SK-N-SH treated with all-trans-retinoic acid at 6 μM for 48 hours (cell line): ENCODE measurements around the gene SYNE1.
"Not testable (repeated sequence)": the region's sequence is repeated elsewhere in the genome, so short reads cannot be mapped to it uniquely, and the experiment has no call there.

Source experiments
- ATAC-seq: fragments of 200-7000 bp; cut with Tn5 transposase; 3 replicates; pipeline ENCODE4 v1.9.1; 2020; ENCODE audit warnings: mild to moderate bottlenecking, moderate library complexity
- ARNTL ChIP-seq: fragments of 450-650 bp; formaldehyde crosslinking; IDR thresholded peaks from 2 replicates; pipeline ENCODE4 v1.5.0; 2020; ENCODE audit warnings: low read depth, mild to moderate bottlenecking, moderate library complexity, borderline replicate concordance
- BACH2 ChIP-seq: fragments of 250-450 bp; sonication (Bioruptor Pico); IDR thresholded peaks from 2 replicates; pipeline ENCODE4 v1.9.0; 2021; ENCODE audit warnings: mild to moderate bottlenecking, borderline replicate concordance
- CSDC2 ChIP-seq: fragments of 250-450 bp; sonication (Bioruptor Pico); IDR thresholded peaks from 2 replicates; pipeline ENCODE4 v1.5.0; 2020; ENCODE audit warnings: mild to moderate bottlenecking, moderate library complexity
- GLIS3 ChIP-seq: fragments of 250-450 bp; sonication (Bioruptor Pico); IDR thresholded peaks from 2 replicates; pipeline ENCODE4 v1.5.0; 2020; ENCODE audit warnings: mild to moderate bottlenecking, moderate library complexity
- ISL1 ChIP-seq: fragments of 250-450 bp; sonication (Bioruptor Pico); IDR thresholded peaks from 2 replicates; pipeline ENCODE4 v2.1.2; 2022; ENCODE audit warnings: mild to moderate bottlenecking, moderate library complexity
- OSR1 ChIP-seq: fragments of 250-450 bp; sonication (Bioruptor Pico); IDR thresholded peaks from 2 replicates; pipeline ENCODE4 v1.8.0; 2022; ENCODE audit warnings: moderate library complexity, mild to moderate bottlenecking, inconsistent platforms
- RARB ChIP-seq: fragments of 250-450 bp; sonication (Bioruptor Pico); IDR thresholded peaks from 2 replicates; pipeline ENCODE4 v1.8.0; 2021; ENCODE audit warnings: mild to moderate bottlenecking, moderate library complexity
- TCF4 ChIP-seq: fragments of 250-450 bp; sonication (Bioruptor Pico); IDR thresholded peaks from 2 replicates; pipeline ENCODE4 v1.8.0; 2021; ENCODE audit warnings: mild to moderate bottlenecking, moderate library complexity, borderline replicate concordance
- ZC3H10 ChIP-seq: fragments of 250-450 bp; sonication (Bioruptor Pico); IDR thresholded peaks from 2 replicates; pipeline ENCODE4 v1.5.1; 2021; ENCODE audit warnings: mild to moderate bottlenecking, moderate library complexity
- ZFP3 ChIP-seq: fragments of 250-450 bp; sonication (Bioruptor Pico); IDR thresholded peaks from 2 replicates; pipeline ENCODE4 v1.5.0; 2020; ENCODE audit warnings: mild to moderate bottlenecking, moderate library complexity
- ZFP30 ChIP-seq: fragments of 450-650 bp; formaldehyde crosslinking; IDR thresholded peaks from 2 replicates; pipeline ENCODE4 v1.5.0; 2022; ENCODE audit warnings: mild to moderate bottlenecking, moderate library complexity
- ZNF565 ChIP-seq: fragments of 450-650 bp; formaldehyde crosslinking; conservative IDR thresholded peaks from 2 replicates; pipeline ENCODE4 v1.5.0; 2020; ENCODE audit warnings: low read depth, mild to moderate bottlenecking, moderate library complexity
- ZNF70 ChIP-seq: fragments of 450-650 bp; formaldehyde crosslinking; IDR thresholded peaks from 2 replicates; pipeline ENCODE4 v1.5.0; 2020; ENCODE audit warnings: mild to moderate bottlenecking, moderate library complexity
- ZNF8 ChIP-seq: fragments of 450-650 bp; formaldehyde crosslinking; IDR thresholded peaks from 2 replicates; pipeline ENCODE4 v1.5.0; 2020; ENCODE audit warnings: mild to moderate bottlenecking, moderate library complexity
- TF ChIP-seq, protein P1 (sequence below): fragments of 250-450 bp; sonication (Bioruptor Pico); IDR thresholded peaks from 2 replicates; pipeline ENCODE4 v1.5.1; 2021; ENCODE audit warnings: mild to moderate bottlenecking, moderate library complexity
- TF ChIP-seq, protein P2 (sequence below): fragments of 250-450 bp; sonication (Bioruptor Pico); IDR thresholded peaks from 2 replicates; pipeline ENCODE4 v1.5.1; 2020; ENCODE audit warnings: low read depth, mild to moderate bottlenecking, moderate library complexity
- TF ChIP-seq, protein P3 (sequence below): fragments of 250-450 bp; sonication (Bioruptor Pico); IDR thresholded peaks from 2 replicates; pipeline ENCODE4 v1.8.0; 2020; ENCODE audit warnings: mild to moderate bottlenecking, moderate library complexity, borderline replicate concordance
- TF ChIP-seq, protein P4 (sequence below): fragments of 250-450 bp; sonication (Bioruptor Pico); IDR thresholded peaks from 2 replicates; pipeline ENCODE4 v1.5.0; 2020; ENCODE audit warnings: mild to moderate bottlenecking, moderate library complexity
- TF ChIP-seq, protein P5 (sequence below): fragments of 250-450 bp; sonication (Bioruptor Pico); IDR thresholded peaks from 2 replicates; pipeline ENCODE4 v1.8.0; 2021; ENCODE audit warnings: low read depth, mild to moderate bottlenecking, moderate library complexity, borderline replicate concordance

Gene SYNE1

DNA sequence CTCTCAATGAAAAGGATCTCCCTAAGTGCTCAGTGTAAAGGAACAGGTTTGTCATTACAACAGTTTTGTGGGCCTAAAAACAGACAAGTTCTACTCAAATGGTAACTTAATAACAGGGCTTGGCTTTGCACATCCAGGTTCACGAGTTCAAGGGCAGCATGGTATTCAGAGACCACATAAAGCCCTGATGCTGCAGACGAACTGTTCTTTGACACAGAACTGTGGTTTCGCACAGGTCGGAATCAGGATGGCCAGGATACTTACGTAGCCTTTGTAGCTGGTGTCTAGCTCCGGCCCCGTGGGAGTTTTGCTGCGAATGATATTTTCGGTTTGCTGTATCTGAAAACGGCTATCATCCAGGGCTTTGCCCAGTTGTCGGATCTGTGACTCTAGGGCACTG is 493.8 kb downstream of the SYNE1 start (continued):
- TF ChIP-seq, protein P1, sequence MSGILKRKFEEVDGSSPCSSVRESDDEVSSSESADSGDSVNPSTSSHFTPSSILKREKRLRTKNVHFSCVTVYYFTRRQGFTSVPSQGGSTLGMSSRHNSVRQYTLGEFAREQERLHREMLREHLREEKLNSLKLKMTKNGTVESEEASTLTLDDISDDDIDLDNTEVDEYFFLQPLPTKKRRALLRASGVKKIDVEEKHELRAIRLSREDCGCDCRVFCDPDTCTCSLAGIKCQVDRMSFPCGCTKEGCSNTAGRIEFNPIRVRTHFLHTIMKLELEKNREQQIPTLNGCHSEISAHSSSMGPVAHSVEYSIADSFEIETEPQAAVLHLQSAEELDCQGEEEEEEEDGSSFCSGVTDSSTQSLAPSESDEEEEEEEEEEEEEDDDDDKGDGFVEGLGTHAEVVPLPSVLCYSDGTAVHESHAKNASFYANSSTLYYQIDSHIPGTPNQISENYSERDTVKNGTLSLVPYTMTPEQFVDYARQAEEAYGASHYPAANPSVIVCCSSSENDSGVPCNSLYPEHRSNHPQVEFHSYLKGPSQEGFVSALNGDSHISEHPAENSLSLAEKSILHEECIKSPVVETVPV (CRISPR knock-in tag): no peak
- TF ChIP-seq ZC3H10: no peak
- no peak for TF ChIP-seq ZFP30 (CRISPR knock-in tag)
- no peak for TF ChIP-seq ARNTL (CRISPR knock-in tag)
- TF ChIP-seq, protein P2, sequence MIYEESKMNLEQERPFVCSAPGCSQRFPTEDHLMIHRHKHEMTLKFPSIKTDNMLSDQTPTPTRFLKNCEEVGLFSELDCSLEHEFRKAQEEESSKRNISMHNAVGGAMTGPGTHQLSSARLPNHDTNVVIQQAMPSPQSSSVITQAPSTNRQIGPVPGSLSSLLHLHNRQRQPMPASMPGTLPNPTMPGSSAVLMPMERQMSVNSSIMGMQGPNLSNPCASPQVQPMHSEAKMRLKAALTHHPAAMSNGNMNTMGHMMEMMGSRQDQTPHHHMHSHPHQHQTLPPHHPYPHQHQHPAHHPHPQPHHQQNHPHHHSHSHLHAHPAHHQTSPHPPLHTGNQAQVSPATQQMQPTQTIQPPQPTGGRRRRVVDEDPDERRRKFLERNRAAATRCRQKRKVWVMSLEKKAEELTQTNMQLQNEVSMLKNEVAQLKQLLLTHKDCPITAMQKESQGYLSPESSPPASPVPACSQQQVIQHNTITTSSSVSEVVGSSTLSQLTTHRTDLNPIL: no peak

DNA sequence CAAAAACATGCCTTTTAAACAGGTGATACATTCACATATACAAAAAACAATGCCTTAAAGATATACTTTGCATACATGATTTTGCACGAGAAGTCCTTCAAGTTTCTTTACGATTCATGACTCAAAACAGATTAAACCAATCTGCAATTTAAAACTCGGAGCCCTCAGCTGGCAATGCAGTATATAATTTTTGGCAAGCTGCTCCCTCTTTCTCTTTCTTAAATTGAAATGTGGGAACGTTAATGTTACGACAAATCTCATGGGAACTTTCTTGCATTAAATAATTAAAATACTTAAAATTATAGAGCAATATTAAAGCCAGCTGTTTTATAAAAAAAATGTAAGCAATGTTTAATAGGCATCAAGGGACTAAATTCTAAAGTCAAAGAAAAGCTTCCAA is 495.1 kb downstream of the SYNE1 start:
- no peak for TF ChIP-seq ZFP30 (CRISPR knock-in tag)
- TF ChIP-seq ARNTL (CRISPR knock-in tag): no peak
- ATAC-seq: no peak

DNA sequence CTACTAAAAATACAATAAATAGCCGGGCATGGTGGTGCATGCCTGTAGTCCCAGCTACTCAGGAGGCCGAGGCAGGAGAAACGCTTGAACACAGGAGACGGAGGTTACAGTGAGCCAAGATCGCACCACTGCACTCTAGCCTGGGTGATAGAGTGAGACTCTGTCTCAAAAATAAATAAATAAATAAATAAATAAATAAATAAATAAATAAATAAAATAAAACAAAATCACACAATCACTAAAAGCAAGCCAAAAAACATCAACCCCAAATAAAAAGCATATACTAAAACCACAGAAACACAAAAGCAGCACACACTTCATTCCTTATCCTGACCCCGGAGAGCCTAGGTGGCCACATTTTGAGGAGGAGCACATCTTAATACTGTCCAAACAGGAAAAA is 498.8 kb downstream of the SYNE1 start:
- ATAC-seq: not testable (repeated sequence)

DNA sequence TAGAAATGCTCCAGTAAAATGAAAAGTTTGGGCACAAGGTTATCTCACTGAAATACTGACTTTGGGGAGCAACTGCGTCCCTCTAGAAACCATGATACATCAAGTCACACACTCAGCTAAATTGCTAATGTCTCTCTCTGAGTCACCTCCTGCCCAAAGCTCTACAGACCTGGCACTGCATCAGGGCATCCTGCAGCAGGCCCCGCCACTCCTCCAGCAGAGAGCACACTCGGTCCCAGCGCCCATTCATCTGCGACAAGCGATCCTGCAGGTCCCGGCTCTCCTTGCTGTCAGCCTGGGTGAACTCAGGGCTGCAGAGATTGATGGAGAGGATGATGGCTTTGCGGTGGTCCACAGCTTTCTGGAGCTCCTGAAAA is 500.7 kb downstream of the SYNE1 start:
- TF ChIP-seq, protein P3, sequence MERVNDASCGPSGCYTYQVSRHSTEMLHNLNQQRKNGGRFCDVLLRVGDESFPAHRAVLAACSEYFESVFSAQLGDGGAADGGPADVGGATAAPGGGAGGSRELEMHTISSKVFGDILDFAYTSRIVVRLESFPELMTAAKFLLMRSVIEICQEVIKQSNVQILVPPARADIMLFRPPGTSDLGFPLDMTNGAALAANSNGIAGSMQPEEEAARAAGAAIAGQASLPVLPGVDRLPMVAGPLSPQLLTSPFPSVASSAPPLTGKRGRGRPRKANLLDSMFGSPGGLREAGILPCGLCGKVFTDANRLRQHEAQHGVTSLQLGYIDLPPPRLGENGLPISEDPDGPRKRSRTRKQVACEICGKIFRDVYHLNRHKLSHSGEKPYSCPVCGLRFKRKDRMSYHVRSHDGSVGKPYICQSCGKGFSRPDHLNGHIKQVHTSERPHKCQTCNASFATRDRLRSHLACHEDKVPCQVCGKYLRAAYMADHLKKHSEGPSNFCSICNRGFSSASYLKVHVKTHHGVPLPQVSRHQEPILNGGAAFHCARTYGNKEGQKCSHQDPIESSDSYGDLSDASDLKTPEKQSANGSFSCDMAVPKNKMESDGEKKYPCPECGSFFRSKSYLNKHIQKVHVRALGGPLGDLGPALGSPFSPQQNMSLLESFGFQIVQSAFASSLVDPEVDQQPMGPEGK (CRISPR knock-in tag): no peak
- TF ChIP-seq ARNTL (CRISPR knock-in tag) (no peak), ZNF565 (CRISPR knock-in tag) (no peak)
- TF ChIP-seq, all 23 proteins: peak for 0
- ATAC-seq: no peak

DNA sequence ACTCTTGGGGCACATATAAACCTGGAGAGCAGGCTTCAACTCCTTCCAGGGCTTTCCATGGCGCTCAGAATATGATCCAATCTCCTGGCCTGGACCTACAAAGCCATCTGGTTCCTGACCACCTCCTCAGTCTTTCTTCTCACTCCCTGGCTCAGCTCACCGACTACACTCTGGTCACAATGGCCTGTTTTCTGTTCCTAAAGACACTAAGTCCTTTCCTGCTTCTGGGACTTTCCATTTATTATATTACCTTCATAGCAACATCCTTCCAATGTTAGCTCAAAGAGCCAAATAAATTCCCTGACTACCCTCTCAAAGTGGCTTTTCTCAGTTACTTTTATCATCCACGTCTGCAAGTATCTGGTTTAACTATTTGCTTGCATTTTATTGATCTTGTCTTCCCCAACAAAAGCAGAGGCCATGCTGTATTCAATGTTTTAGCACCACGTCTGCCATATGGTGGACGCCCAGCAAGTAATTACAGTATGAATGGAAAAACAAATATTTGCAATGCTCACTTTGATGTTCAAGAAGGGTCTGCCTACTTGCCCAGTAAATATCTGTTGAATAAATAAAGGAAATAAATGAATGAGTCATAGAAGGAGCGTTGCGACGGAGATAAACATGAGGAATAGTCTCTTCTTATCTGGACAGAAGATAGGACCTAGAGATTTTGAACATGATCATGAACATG is 501.3 kb downstream of the SYNE1 start:
- TF ChIP-seq BACH2: no peak
- TF ChIP-seq, protein P4, sequence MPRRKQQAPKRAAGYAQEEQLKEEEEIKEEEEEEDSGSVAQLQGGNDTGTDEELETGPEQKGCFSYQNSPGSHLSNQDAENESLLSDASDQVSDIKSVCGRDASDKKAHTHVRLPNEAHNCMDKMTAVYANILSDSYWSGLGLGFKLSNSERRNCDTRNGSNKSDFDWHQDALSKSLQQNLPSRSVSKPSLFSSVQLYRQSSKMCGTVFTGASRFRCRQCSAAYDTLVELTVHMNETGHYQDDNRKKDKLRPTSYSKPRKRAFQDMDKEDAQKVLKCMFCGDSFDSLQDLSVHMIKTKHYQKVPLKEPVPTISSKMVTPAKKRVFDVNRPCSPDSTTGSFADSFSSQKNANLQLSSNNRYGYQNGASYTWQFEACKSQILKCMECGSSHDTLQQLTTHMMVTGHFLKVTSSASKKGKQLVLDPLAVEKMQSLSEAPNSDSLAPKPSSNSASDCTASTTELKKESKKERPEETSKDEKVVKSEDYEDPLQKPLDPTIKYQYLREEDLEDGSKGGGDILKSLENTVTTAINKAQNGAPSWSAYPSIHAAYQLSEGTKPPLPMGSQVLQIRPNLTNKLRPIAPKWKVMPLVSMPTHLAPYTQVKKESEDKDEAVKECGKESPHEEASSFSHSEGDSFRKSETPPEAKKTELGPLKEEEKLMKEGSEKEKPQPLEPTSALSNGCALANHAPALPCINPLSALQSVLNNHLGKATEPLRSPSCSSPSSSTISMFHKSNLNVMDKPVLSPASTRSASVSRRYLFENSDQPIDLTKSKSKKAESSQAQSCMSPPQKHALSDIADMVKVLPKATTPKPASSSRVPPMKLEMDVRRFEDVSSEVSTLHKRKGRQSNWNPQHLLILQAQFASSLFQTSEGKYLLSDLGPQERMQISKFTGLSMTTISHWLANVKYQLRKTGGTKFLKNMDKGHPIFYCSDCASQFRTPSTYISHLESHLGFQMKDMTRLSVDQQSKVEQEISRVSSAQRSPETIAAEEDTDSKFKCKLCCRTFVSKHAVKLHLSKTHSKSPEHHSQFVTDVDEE (CRISPR knock-in tag): no peak
- TF ChIP-seq ARNTL (CRISPR knock-in tag): no peak
- no peak for ATAC-seq

DNA sequence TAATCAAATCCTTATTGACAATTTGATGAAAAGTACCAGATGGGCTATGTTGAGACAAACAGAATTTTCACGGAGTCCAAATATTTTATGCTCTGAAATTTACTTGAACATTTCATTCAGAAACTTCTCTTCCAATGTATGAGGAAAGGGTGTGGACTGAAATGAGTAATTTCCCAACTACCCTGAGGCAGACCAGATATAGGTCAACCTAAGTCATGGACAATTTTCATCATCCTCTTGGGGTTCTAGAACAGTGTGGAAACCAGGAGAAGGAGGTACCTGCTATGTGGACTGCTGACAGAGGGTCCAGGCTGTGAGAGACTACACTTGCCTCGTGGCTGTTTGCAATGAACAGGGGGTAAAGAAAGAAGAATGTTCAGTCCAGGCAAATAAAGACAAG is 506.7 kb downstream of the SYNE1 start:
- ATAC-seq: no peak
- TF ChIP-seq ZNF565 (CRISPR knock-in tag) (no peak), ARNTL (CRISPR knock-in tag) (no peak), OSR1 (CRISPR knock-in tag) (no peak), ZC3H10 (no peak), TCF4 (CRISPR knock-in tag) (no peak), RARB (no peak), CSDC2 (no peak), ZFP3 (CRISPR knock-in tag) (no peak), GLIS3 (CRISPR knock-in tag) (no peak), ISL1 (no peak), ZNF70 (CRISPR knock-in tag) (no peak), ZNF8 (no peak)
- TF ChIP-seq, protein P5, sequence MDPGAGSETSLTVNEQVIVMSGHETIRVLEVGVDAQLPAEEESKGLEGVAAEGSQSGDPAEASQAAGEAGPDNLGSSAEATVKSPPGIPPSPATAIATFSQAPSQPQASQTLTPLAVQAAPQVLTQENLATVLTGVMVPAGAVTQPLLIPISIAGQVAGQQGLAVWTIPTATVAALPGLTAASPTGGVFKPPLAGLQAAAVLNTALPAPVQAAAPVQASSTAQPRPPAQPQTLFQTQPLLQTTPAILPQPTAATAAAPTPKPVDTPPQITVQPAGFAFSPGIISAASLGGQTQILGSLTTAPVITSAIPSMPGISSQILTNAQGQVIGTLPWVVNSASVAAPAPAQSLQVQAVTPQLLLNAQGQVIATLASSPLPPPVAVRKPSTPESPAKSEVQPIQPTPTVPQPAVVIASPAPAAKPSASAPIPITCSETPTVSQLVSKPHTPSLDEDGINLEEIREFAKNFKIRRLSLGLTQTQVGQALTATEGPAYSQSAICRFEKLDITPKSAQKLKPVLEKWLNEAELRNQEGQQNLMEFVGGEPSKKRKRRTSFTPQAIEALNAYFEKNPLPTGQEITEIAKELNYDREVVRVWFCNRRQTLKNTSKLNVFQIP (CRISPR knock-in tag): no peak
- TF ChIP-seq, protein P1 (CRISPR knock-in tag): no peak
